Measurements from ENCODE around the gene SSR2.

SSR2 gene

DNA sequence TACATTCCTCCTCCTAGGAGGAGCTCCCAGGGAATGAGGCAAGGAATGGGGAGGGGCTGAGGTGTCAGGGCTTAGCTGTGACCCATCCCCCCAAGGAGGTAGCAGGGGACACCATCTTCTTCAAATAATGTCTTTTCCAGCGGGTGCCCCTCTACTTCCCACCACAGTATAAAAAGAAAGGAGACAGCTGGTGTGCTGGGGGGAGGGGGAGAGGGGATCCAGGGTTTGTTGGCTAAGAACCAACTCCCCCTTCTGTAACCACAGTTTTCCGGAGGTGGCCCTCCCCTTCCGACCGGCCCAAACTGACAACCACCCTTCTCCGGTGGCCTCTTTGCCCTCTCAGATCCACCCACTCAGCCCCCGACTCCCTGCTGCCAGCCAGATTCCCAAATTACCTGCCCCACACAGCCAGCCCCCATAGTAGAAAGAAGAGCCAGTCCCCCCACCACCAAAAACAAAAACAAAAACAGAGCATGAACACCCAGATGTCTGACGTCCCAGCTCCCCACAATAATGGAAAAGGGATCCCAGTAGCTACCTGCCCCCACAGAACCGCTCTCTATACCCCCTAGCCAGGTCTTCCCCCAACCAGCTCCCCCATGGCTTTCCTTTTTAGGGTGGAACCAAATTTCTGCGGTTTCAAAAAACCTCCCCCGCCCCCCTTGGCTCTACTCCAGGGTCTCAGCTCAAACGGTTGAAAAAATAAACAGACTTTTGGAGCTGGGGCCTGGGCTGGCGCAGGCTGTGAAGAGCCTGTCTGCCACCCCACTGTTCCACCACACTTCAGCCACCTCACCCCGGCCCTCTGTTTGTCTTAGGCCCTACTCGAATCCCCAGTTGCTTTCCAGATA, 44.5 kb downstream of the SSR2 start:
- TF ChIP-seq, protein P1, sequence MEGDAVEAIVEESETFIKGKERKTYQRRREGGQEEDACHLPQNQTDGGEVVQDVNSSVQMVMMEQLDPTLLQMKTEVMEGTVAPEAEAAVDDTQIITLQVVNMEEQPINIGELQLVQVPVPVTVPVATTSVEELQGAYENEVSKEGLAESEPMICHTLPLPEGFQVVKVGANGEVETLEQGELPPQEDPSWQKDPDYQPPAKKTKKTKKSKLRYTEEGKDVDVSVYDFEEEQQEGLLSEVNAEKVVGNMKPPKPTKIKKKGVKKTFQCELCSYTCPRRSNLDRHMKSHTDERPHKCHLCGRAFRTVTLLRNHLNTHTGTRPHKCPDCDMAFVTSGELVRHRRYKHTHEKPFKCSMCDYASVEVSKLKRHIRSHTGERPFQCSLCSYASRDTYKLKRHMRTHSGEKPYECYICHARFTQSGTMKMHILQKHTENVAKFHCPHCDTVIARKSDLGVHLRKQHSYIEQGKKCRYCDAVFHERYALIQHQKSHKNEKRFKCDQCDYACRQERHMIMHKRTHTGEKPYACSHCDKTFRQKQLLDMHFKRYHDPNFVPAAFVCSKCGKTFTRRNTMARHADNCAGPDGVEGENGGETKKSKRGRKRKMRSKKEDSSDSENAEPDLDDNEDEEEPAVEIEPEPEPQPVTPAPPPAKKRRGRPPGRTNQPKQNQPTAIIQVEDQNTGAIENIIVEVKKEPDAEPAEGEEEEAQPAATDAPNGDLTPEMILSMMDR (IDR thresholded peaks at IDR 0.05; ENCODE audit: low read depth, low read length): no peak
- peak overlapping the region; percentile 85 for H3K4me3 ChIP-seq (ENCODE audit: low read depth, low read length)

DNA sequence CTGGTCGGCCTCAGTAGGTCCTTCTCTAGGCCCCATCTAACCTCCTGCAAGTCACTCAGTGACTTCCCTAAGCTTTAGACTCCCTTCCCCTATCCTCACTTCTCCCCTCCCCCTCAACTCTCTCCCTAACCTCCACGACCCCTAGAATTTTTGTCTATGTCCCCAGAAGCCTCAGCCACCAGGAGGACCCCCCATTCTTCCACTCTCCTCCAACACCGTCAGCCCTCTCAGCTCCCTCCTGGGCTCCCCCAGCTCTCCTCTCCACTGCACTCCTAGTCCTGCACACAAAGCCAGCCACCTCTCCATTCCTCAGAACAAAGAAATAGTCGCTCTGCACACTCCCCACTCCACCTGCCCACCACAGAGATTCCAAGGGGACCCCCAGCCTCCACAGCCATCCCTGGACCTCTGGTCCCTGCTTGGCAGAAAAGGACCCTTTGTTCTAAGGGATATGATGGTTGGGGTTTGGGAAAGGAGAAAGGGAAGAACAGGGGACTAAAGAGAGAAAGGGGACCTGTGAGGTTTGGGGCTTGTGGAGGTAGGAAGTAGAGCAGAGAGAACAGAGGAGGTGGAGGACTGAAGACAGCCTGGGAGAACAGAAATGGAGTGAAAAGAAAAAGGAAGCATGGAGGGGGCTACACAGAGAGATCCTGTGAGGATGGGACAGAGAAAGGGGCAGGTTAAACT, 45.2 kb downstream of the SSR2 start:
- peak overlapping the region; percentile 85 for H3K4me3 ChIP-seq (ENCODE audit: low read depth, low read length)
- TF ChIP-seq, protein P1 (IDR thresholded peaks at IDR 0.05; ENCODE audit: low read depth, low read length): no peak

DNA sequence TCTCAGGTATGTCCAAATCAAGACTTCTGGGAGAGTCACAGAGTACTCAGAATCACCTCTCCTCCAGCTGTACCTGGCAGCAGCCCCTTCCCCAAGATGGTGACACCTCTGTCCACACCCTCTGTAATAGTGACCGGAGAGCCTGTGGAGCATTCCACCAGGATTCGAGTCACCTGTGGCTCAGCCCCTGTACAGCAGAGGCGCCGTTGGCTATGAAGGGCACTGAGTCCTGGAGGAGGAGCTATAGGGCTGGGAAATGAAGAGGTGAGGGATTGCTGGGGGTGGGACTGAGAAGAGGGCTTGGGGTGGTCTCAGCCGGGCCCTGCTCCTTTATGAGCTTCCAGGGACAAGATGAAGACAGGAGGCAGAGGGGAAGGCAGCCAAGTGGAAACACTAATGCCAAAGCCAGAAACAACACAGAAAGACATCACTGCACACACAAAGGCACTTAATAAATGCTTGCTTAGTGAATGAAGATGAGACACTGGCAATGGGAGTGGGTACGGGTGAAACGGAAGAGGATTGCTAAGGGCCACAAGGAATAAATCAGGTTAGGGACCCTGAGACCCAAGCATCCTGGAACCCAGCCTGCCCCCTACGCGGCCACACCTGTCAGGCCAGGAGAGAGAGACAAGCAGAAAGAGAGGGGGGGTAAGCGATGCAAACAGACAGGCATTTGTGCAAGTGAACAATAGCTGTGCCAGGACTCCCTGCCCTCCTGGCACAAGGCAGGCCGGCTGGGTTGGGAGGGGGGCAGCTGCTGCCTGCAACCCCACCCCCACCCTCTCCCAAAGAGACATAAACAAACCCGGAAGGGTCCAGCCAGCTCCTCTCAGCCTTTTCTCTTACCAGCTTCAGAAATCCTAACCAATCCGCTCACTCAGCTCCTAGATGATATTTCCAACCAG, 46.3 kb downstream of the SSR2 start:
- peak overlapping the region; percentile 85 for H3K4me3 ChIP-seq (ENCODE audit: low read depth, low read length)
- TF ChIP-seq, protein P1 (IDR thresholded peaks at IDR 0.05; ENCODE audit: low read depth, low read length): no peak

DNA sequence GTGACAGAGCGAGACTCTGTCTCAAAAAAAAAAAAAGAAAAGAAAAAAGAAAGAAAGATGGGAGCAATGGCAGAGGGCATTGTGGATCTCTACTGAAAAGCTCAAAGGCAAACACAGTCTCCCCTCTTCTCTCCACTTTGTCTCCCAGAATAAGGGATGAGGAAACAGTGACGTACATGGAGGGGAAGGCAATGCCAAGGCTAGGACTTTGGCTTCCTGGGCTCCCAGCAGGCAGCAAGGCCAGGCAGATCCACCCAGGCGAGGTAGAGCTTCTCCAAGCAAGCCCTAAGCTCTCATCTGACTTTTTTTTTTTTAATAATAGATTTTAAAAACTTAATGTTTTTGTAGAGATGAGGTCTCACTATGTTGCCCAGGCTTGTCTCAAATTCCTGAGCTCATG, 47.0 kb downstream of the SSR2 start:
- TF ChIP-seq, protein P1 (IDR thresholded peaks at IDR 0.05; ENCODE audit: low read depth, low read length): no peak
- H3K4me3 ChIP-seq (ENCODE audit: low read depth, low read length): no peak overlapping the region

DNA sequence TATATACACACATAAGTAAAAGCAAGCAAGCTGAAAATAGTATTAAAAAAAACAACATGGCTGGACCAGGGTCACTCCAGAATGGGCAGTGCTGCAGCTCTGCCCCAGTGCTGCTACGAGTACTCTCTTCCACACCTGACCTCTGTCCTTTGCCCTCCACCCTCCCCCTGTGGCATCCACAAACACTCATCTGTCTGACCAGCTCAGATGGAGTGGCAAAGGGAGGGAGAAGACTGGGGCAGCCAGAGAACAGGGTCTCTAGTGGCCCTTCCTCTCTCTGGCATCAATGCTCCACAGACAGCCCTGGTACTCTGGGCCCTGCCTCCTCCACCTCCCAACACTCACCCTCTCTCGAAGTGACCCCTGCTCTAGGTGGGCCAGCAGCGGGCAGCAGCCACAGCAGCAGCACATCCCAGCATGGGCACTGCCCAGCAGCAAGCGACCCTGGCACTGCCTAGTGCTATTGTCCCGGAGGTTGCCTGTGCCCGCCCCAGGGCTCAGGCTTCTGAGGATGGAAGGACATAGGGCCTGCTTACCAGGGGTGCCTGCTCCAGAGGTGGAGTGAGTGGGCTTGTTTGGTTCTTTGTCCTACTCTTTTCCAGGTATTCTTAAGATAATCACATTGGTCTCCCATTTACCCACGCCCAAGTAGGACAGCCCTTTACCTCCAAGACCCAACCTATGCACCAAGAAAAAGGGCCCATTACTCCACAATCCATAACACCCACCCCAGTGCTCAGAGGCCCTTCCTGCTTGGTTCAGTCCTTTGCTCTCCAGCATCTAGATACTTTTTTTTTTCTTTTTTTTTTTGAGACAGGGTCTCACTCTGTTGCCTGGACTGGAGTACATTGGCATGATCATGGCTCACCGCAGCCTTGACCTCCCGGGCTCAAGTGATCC, 48.6 kb downstream of the SSR2 start:
- H3K4me3 ChIP-seq (ENCODE audit: low read depth, low read length): no peak overlapping the region

More for the DNA sequence above, 48.6 kb downstream of the SSR2 start:
- TF ChIP-seq, protein P1 (IDR thresholded peaks at IDR 0.05; ENCODE audit: low read depth, low read length): no peak

Measured in WI38 (cell line).